ENCODE data around the gene KNDC1.

DNA sequence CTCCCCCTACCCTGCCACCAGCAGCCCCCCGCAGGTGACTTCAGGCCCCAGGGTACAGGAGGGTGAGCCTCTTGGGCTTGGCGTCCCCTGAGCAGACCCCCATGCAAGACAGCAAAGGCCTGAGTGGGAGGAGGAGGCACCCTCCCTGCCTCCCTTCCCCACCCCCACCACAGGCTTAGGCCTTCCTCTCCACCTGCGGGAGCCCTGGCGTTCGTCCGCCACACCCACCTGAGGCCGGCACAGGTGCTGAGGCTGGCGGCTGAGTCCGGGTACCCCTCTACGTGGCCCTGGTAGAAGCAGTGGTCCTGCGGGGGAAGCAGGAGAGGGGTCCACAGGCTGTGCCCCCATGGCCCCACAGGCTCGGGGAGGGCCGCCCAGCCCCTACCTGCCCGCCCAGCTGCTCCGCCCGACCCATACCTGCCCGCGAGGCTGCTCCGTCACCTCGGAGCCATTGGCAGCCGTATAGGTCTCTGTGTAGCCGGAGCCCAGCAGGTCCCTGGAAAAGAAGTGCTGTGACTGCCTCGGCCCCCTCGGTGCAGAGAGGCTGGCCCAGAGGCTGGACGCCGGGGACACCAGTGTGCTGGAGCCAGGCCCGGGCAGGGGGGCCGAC, 113.6 kb downstream of the KNDC1 start:
- TF ChIP-seq YY1 (IDR thresholded peaks at IDR 0.05; ENCODE audit: insufficient read depth, insufficient read length) = no peak
- TF ChIP-seq ZNF274 (IDR thresholded peaks at IDR 0.05; ENCODE audit: low read depth, low read length) = no peak
